ENCODE results near the gene VMO1.

VMO1 gene

DNA sequence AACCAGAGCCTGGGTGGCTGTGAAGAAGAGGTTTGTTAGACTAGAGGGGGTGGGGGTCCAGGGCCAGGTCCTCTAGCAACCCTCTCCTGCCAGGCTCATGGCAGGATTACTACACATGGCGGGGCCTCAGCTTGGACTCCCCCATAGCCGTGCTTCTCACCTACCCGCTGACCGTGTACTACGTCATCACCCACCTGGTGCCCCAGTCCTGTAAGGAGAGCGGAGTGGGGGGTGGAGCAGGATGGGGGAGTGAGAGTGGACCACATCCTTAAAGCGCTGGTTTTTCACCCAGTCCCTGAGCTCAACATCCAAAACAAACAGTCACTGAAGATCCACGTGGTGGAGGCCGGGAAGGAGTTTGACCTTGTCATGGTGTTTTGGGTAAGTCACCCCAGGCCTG is 42.3 kb downstream of the VMO1 start:
- FAIRE-seq (no peak), DNase-seq (ENCODE audit: insufficient read length, low spot score) (no peak)
- TF ChIP-seq, protein P1, sequence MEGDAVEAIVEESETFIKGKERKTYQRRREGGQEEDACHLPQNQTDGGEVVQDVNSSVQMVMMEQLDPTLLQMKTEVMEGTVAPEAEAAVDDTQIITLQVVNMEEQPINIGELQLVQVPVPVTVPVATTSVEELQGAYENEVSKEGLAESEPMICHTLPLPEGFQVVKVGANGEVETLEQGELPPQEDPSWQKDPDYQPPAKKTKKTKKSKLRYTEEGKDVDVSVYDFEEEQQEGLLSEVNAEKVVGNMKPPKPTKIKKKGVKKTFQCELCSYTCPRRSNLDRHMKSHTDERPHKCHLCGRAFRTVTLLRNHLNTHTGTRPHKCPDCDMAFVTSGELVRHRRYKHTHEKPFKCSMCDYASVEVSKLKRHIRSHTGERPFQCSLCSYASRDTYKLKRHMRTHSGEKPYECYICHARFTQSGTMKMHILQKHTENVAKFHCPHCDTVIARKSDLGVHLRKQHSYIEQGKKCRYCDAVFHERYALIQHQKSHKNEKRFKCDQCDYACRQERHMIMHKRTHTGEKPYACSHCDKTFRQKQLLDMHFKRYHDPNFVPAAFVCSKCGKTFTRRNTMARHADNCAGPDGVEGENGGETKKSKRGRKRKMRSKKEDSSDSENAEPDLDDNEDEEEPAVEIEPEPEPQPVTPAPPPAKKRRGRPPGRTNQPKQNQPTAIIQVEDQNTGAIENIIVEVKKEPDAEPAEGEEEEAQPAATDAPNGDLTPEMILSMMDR (IDR thresholded peaks at IDR 0.05; ENCODE audit: insufficient read depth, missing control alignments) = no peak

- DNase-seq (ENCODE audit: insufficient read length, low spot score) (no peak), FAIRE-seq (no peak)
- TF ChIP-seq, protein P1 (IDR thresholded peaks at IDR 0.05; ENCODE audit: insufficient read depth, missing control alignments) = no peak
Observed at GRCh38 chr17:4743216-4743615, 42.9 kb downstream of the VMO1 start.

DNA sequence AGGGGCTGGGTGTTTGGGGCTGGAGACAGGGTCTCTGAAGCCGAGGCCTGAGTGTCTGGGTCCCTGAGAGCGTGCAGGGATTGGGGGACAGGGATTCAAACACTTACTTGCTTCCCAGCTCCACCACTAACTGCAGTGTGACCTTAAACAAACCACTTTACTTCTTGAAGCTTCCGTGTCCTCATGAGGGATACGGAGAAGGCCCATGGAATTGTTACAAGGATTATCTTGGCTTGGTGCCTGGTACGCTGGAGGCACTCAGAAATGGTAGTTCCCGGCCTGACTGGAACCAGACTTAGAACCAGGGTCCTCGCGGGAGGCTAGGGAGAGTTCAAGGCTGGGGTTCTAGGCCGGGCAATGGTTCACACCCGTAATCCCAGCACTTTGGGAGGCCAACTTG is 43.5 kb downstream of the VMO1 start:
- TF ChIP-seq, protein P1 (IDR thresholded peaks at IDR 0.05; ENCODE audit: insufficient read depth, missing control alignments) = no peak
- FAIRE-seq (no peak), DNase-seq (ENCODE audit: insufficient read length, low spot score) (no peak)

GRCh38 chr17:4742133-4742532 is 44.0 kb downstream of the VMO1 start:
- no peak for FAIRE-seq

GRCh38 chr17:4741544-4741943 is 44.6 kb downstream of the VMO1 start:
- DNase-seq (ENCODE audit: insufficient read length, low spot score) (no peak), FAIRE-seq (no peak)
- TF ChIP-seq, protein P1 (IDR thresholded peaks at IDR 0.05; ENCODE audit: insufficient read depth, missing control alignments) = no peak

More at GRCh38 chr17:4742133-4742532, 44.0 kb downstream of the VMO1 start:
- TF ChIP-seq, protein P1 (IDR thresholded peaks at IDR 0.05; ENCODE audit: insufficient read depth, missing control alignments) = no peak
- DNase-seq (ENCODE audit: insufficient read length, low spot score) = no peak

- FAIRE-seq (no peak), DNase-seq (ENCODE audit: insufficient read length, low spot score) (no peak)
- TF ChIP-seq, protein P1 (IDR thresholded peaks at IDR 0.05; ENCODE audit: insufficient read depth, missing control alignments) = no peak
Observed at GRCh38 chr17:4740584-4740983, 45.6 kb downstream of the VMO1 start.

- no peak for FAIRE-seq
- TF ChIP-seq, protein P1 (IDR thresholded peaks at IDR 0.05; ENCODE audit: insufficient read depth, missing control alignments) = no peak
- DNase-seq (ENCODE audit: insufficient read length, low spot score) = no peak
Observed at GRCh38 chr17:4740025-4740351, 46.2 kb downstream of the VMO1 start.
